ENCODE data around the gene LIMCH1.

LIMCH1 gene

GRCh38 chr4:41601025-41601424, 63.1 kb downstream of the LIMCH1 start:
- no peak overlapping the region for H3K27ac ChIP-seq
- CTCF ChIA-PET, result interaction anchor here (0.6 kb wide), 1 partner anchor 76 kb away, joined by 4 read pairs; no protein-coding TSS in a partner anchor
- no peak for DNase-seq (ENCODE audit: low spot score)
- POLR2A ChIA-PET (ENCODE audit: low non-redundant PET), result no interaction called here
- no peak for TF ChIP-seq CTCF (conservative IDR thresholded peaks at IDR 0.05; ENCODE audit: low read depth)

GRCh38 chr4:41602113-41602512, 64.2 kb downstream of the LIMCH1 start:
- TF ChIP-seq CTCF (conservative IDR thresholded peaks at IDR 0.05; ENCODE audit: low read depth), result no peak
- ChIA-PET POLR2A (ENCODE audit: low non-redundant PET) (no interaction called here), CTCF (interaction anchor here (1.0 kb wide), 1 partner anchor 27 kb away, joined by 3 read pairs; no protein-coding TSS in a partner anchor)
- DNase-seq (ENCODE audit: low spot score), result no peak
- no peak overlapping the region for H3K27ac ChIP-seq

GRCh38 chr4:41602886-41603498, 65.0 kb downstream of the LIMCH1 start:
- ChIA-PET POLR2A (ENCODE audit: low non-redundant PET) (no interaction called here), CTCF (interaction anchor here (0.7 to 1.0 kb wide), 2 partner anchors 27 to 62 kb away, joined by 3 read pairs; no protein-coding TSS in a partner anchor)
- DNase-seq (ENCODE audit: low spot score), result no peak
- no peak for TF ChIP-seq CTCF (conservative IDR thresholded peaks at IDR 0.05; ENCODE audit: low read depth)
- no peak overlapping the region for H3K27ac ChIP-seq

GRCh38 chr4:41609851-41610250, 71.9 kb downstream of the LIMCH1 start:
- ChIA-PET CTCF (no interaction called here), POLR2A (ENCODE audit: low non-redundant PET) (no interaction called here)
- no peak for DNase-seq (ENCODE audit: low spot score)
- no peak for TF ChIP-seq CTCF (conservative IDR thresholded peaks at IDR 0.05; ENCODE audit: low read depth)
- H3K27ac ChIP-seq, result no peak overlapping the region

- ChIA-PET CTCF (interaction anchor here (0.6 kb wide), 1 partner anchor 24 kb away, joined by 4 read pairs; no protein-coding TSS in a partner anchor), POLR2A (ENCODE audit: low non-redundant PET) (no interaction called here)
- TF ChIP-seq CTCF (conservative IDR thresholded peaks at IDR 0.05; ENCODE audit: low read depth), result no peak
- no peak overlapping the region for H3K27ac ChIP-seq
- DNase-seq (ENCODE audit: low spot score), result no peak
Observed at GRCh38 chr4:41610474-41610873, 72.5 kb downstream of the LIMCH1 start.

- CTCF ChIA-PET, result interaction anchor here (0.6 kb wide), 1 partner anchor 24 kb away, joined by 4 read pairs; no protein-coding TSS in a partner anchor
- DNase-seq (ENCODE audit: low spot score), result no peak
- no peak overlapping the region for H3K27ac ChIP-seq
- POLR2A ChIA-PET (ENCODE audit: low non-redundant PET), result no interaction called here
- TF ChIP-seq CTCF (conservative IDR thresholded peaks at IDR 0.05; ENCODE audit: low read depth), result no peak
Observed at GRCh38 chr4:41611124-41611838, 73.3 kb downstream of the LIMCH1 start.
